HS-5 (cell line): Measurements from ENCODE around the gene TCAP.
A peak's percentile ranks its signal among the peaks of the same experiment; 100 is the strongest.

Experiments
- DNase-seq: peaks from one replicate; pipeline ENCODE4 v3.0.0-alpha.2; 2012; ENCODE audit warnings: low read depth

TCAP gene, protein sequence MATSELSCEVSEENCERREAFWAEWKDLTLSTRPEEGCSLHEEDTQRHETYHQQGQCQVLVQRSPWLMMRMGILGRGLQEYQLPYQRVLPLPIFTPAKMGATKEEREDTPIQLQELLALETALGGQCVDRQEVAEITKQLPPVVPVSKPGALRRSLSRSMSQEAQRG

DNA sequence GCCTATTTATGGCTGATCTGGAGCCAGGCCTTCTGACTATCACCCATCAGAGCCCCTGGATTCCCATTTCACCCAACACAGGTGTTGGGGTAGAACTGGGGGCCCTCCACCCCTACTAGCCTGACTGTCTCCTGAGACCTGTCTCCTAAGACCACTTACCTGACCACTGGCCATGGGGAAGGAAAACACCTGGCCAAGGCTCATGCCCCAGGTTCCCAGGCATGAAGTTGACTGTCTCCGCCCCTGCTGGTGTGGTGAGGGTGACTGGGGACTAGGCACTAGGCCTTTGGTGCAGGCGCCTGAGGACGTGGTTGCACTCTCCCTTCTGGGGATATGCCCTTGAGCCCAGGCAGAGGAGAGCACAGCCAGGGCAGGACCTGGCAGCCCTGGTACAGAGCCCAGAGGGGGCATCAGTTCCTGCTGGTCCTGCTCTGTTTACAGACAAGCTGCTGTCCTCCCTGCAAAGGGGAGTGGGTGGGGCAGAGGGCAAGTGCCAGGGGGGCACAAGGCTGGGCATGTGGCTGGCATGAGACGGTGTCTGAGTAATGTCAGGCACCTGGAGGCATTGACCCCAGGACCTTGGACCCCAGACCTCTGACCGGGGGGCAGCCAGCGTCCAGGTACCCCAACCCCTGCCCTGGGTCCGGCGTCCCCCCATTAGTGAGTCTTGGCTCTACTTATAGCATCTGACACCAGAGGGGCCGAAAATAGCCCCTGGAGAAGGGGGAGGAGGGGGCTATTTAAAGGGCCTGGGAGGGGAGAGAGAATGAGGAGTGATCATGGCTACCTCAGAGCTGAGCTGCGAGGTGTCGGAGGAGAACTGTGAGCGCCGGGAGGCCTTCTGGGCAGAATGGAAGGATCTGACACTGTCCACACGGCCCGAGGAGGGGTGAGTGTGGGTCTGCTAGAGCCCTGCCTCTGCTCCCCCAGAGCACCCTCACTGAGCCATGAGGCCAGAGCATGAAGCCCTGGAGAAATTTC is at the start of gene TCAP:
TSS of gene TCAP (plus strand) at position 769 of the 981 bp plus-strand sequence. CDS start at position 780, 11 bp downstream.
- no peak for DNase-seq

DNA sequence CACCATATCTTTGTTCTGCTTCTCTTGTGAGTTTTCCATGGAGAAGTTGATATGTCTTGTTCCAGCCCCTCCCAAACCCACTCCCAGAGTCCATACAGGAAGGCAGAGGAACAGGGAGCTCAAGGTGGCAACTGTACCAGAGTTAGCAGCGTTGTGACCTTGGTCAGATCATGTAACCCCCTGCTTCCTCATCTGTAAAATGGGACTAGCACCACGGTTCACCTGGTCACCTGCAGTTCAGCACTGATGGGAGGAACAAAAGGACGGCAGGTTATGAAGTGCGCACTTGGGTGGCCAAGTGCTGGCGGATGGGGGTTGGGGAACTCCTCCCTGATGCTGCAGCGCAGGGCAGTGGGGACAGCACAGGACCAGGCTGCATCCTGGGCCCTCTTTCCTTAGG is 49.7 kb upstream of the TCAP start:
- no peak for DNase-seq

GRCh38 chr17:39617100-39617445 is 48.1 kb upstream of the TCAP start:
- DNase-seq = no peak

GRCh38 chr17:39617446-39618245 is 47.5 kb upstream of the TCAP start:
- DNase-seq = no peak

DNA sequence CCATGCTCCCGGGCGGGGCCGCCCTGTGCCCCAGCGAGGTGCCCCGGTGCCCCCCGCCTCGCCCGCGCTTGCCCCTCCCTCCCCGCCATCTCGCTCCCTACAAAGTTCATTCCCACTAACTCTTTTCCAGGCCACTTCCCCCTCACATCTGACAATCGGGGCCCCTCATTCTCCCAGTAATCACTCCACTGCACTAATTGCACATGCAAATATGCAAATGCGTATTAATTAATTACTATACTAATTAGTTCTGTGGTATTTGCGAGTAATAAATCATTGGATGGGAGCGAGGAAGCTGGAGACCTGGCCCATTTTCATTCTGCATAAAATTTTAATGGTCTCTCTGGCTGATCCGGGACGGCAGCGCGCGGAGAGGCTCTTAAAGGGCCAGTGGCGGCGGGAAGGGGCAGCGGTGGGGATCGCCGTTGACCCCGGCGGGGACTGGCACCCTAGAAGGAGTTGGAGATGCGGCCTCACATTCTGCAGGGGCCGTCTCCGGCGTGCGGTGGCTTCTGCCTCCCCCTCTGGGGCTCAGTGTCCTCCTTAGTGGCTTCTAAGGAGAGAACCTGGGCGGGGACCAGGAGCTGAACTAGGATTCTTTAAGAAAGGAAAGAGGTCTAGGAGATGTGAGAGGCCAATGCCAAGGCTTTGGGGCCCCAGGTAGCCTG is 46.8 kb upstream of the TCAP start:
- DNase-seq = no peak

DNA sequence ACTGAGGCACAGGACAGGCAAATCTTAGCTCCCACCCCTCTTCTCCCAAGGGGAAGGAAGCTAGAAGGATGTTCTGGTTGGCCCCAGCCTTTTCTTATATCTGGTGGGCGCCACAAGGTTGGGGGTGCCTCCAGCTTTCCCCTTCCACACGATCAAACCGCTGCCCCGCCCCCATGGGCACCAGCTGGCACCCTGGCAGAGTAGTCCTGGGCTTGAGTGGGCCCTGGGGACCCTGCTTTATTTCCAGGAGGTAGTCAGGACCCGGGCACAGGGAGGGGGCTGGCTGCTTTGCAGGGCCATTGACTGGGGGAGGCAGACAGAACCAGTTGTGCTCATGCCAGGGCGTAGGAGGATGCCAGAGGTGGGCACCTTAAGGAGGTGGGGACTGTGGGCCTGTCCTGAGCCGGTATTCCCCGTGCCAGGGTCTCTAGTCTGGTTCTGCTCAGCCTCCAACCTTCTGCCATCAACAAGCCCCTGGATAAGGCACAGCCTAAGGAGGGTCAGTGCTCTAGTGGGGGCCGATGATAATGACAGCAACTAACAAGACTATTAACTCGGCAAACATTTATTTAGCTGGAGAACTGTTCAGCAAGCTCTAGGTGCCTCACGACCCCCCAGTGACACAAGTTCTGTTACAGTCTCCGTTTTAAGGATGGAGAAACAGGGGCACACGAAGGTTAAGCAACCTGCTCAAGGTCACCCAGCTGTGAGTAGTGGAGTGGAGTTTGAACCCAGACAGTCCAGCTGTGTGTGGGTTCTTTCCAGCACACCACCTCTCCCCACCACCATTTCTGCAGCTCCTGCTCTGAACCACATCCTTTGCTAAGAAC is 46.0 kb upstream of the TCAP start:
- DNase-seq = no peak

- no peak for DNase-seq
Measured at GRCh38 chr17:39619786-39620101, 45.4 kb upstream of the TCAP start.

DNA sequence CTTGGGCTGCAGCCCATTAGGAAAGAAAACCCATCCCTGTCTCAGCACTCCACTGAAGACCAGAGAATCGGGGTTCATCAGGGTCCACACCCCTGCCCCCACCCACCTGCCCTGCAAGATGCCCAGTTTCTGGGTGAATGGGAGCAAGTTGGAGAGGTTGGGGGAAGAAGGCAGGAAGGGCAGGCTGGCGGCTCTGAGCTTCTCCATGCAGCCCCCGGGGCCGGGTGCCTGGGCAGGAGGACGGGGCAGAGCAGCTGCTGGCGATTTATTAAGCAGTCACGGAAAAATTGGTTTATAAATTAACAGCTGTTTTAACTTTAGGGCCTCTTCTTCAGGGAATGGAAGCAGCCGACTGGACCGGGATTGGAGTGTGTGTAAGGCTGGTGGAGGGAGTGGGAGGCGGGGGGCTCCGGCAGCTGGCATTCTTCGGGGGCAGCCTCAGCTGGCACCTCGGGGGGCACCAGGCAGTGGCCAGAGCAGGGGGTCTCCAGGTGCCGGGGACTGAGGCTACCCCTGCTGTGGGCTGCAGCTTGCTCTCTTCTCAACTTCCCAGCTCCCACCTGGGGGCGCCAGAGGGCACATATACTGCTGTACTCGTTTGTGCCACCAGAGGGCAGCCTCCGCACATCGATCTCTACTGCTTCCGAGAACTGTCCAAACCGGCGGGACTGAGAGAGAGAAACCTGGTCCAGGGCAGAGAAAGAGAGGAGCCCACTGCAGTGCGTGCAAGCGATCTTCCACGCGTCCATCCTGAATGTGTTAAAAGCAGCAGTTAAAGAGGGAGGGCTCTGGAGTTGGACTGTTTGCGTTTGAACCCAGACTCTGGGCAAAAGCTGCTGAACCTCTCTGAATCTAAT is 43.4 kb upstream of the TCAP start:
- DNase-seq = peak; percentile 68

DNA sequence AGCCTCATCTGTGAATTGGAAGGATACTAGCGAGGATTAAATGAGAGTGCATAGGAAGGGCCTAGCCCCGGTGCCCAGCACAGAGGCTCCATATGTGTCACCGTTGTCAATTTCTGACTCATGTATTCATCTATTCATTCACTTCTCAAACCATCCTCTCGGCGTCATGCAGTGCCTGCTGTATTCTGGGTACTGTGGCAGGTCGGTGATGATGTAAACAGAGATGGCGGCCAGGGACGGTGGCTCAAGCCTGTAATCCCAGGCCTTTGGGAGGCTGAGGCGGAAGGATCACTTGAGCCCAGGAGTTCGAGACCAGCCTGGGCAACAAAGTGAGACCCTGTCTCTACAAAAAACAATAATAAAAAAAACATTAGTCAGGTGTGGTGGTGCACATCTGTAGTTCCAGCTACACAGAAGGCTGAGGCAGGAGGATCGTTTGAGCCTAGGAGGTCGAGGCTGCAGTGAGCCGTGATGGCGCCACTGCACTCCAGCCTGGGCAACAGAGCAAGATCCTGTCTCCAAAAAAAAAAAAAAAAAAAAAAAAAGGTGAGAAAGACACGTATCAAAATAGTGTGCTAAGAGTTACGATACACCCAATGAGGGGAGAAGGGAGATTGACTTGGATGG is 42.7 kb upstream of the TCAP start:
- DNase-seq = no peak

GRCh38 chr17:39623356-39623950 is 41.7 kb upstream of the TCAP start:
- peak; percentile 33 for DNase-seq

DNA sequence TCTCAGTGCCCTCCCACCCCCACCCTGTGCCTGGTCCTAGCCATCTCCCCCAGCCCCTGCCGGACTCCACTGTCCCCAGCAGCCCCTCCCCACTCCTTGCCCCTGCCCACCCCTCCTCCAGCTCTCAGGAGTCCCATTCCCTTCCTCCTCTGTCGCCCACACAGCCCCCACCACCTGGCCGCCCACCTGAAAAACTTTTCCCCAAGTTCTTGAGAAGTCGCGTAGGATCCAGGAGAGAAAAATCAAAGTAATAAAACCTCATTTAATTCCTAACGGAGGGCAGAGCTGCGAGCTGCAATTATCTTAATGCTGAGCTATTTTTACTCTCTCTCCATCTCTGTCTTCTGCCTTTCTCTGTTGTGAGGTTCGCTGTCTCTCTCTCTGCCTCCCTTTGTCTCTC is 40.8 kb upstream of the TCAP start:
- DNase-seq = no peak

- DNase-seq = no peak
Measured at GRCh38 chr17:39625198-39625785, 39.9 kb upstream of the TCAP start.

DNA sequence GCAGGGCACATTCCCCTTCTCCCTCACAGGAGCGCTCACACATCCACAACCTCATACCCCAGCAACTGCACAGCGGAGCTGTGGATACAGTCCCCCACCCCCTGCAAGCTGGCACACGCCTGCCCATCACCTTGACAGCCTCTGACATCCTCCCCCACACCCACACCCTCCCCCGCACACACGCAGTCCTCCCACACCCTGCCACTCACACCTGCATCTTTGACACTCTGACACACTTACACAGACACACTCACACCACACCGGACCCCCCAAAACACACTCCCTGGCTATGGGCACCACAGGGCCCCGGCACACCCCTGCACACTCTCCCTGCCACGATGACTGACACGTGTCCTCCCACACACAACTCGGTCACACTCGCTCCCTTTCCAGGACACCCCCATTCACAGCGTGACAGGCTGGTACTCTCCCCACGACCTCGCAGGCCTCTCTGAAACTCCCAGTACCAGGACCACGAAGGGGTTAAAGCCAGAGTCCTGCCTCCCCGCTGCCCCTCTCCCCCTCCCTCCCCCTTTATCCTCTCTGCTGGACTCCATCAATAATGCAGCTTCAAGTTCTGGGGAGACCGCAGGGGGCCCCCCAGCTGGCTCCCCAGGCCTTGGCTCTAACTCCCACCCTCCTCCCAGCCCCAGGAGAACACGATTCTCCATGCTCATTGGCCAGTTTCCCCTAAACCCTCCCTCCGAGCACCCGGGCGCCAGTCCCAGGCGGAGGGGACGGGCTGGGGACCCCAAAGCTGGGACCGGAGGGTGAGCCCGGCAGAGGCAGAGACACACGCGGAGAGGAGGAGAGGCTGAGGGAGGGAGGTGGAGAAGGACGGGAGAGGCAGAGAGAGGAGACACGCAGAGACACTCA is 38.7 kb upstream of the TCAP start, which contains the start of gene PPP1R1B:
TSS of gene PPP1R1B (plus strand) at position 782 of the 876 bp plus-strand sequence. CDS start 441 bp downstream, outside the sequence.
- DNase-seq = no peak

DNA sequence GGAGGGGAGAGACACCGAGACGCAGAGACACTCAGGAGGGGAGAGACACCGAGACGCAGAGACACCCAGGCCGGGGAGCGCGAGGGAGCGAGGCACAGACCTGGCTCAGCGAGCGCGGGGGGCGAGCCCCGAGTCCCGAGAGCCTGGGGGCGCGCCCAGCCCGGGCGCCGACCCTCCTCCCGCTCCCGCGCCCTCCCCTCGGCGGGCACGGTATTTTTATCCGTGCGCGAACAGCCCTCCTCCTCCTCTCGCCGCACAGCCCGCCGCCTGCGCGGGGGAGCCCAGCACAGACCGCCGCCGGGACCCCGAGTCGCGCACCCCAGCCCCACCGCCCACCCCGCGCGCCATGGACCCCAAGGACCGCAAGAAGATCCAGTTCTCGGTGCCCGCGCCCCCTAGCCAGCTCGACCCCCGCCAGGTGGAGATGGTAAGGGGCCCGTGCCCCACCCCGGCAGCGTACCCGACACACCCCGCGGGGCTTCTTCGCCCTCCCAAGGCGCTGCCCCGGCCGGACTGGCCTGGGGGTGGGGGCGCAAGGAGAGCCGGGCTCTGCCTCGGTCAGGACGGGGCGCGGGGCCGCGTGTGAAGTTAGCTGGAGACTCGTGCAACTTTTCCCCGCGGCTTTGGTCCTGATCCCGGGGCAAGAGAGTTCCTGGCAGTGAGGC is 38.0 kb upstream of the TCAP start:
- DNase-seq = no peak

GRCh38 chr17:39627712-39628516 is 37.2 kb upstream of the TCAP start:
- no peak for DNase-seq

DNA sequence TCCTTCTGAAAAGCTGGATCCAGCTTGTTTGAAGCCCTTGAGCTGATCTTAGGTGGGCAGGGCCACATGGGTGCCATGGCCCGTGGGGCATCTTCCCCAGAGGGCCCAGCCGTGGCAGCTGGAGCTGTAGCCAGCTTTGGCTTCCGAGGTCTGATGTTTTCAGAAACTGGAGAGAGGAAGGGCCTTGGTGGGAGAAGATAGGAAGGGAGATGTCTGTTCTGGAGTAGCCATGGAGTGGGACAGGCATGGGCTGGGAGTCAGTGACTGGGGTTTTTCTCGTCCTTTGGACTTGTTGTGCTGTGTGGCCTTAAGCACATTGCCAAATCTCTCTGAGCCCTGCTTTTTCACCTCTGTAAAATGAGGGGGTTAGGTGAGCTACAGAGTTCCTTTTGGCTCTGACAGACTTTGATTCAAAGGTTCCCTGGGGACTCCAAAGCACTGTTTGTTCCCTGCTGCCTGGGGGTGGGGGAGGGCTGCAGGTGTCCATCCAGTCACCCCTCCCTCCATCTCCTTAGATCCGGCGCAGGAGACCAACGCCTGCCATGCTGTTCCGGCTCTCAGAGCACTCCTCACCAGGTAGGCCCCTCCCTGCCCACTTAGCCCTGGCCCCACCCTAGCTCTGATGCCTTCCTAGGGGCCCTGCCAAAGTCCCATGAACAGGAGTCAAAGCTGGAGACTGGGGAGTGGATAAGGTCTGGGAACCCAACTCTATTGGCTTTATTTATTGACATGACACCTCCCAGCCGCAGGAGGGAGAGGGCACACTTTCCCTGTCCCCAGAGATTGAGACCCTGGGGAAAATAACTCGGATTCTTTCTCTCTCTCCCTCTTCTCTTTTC is 36.3 kb upstream of the TCAP start:
- no peak for DNase-seq
